NCI-H2171 treated with DMSO at 0.1 percent for 48 hours (cell line): Measurements from ENCODE around the gene CFAP157.
A peak's percentile ranks its signal among the peaks of the same experiment; 100 is the strongest.
"Not testable (repeated sequence)": the region's sequence is repeated elsewhere in the genome, so short reads cannot be mapped to it uniquely, and the experiment has no call there.

Experiments used
- DNase-seq: peaks from one replicate; lab custom pipeline; 2025; lab: John Stamatoyannopoulos, UW

Gene CFAP157

DNA sequence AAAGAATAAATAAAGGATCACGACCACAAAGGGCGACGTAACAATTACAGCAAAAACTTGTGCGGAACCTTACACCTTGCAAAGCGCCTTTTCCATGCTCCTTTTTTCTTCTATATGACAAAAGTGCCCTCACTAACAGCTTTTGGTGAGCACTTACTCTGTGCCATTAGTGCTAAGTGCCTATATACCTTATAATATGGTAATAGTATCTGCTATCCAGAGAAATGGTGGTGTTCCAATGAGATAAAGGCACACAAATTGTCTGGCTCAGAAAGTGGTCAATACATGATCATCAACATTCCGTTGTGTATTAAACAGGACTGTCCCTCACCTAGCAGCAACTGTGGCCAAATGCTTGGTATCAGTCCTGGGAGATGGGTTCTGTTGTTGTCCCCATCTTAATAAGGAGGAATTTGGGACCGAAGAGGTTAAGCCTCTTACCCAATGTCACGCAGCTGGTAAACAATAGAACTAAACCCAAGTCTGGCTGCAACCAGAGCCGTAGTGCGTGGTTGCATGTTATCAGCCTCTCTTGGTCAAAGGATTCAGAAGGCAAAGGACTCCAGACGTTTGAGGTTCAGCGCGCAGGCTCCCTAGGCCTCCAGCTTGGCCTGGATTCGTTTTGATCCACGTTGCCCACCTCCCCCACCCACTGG, 28.9 kb downstream of the CFAP157 start:
- no peak for DNase-seq

DNA sequence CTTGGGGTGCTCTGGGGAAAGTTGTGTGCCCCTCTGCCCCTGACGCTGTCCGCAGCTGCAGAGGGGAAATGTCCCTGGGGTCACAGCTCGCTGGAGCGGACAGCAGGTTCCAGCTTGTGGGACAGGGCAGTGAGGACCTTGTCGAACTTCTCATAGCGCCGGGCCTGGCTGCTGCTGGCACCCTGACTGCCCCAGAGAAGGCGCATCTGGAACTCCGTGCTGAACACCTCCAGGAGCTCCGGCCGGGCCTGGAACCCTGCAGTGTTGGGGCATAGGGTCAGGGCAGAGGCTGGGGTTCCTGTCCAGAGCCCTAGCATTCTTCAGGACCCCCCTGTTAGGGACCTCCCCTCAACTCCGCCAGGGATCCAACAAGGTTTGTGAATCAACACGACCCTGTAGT, 31.9 kb downstream of the CFAP157 start:
- no peak for DNase-seq

DNA sequence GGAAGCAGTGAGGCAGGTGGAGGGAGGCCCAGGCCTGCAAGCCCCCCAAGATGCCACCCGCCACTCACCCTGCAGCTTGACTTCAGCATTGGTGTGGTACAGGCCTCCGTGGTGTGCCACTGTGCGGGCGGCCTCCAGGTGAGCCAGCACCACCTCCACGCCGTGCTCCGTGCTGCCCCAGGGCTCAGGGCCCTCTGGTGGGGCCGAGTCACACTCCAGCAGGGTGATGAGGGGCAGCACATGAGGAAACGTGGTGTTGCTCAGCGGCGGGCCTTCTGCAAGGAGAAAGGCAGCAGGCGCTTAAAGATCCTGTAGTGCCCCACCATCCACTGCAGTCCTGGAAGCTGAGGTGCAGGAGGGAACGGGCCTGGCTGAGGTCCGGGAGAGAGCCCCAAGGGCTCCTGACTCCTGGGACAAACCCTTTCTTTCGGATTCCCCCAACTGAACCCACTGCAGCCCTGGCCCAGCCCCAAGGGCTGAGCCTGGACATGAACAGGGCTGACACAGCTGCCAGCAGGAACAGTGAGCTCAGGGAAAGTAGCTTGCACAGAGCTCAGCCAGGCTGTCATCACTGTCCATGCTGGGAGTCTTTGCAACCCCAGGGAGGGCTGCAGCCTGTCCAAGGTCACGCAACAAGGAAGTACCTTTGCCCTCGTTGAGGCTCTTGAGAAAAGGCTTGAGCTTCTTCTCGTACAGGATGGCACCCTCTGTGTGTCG, 33.0 kb downstream of the CFAP157 start:
- no peak for DNase-seq

DNA sequence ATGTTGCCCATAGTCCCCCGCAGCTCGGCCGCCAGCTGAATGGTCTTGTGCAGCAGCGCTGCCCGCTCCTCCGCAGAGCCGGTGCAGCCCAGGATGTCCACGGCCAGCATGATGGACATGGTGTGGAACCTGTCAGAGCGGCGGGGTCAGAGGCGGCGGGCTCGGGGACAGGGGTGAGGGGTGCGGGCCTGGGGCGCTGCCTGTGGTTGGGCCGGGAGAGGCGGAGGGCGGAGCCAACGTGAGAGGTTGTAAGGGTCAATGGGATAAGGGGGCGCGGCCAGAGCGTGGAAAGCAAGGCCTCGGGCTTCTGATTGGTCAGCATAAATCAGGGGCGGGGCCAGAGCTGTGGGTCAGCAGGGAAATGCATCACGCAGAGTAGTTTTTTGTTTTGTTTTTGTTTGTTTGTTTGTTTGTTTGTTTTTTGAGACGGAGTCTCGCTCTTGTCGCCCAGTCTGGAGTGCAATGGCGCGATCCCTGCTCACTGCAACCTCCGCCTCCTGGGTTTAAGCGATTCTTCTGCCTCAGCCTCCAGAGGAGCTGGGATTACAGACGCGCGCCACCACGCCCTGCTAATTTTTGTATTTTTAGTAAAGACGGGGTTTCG, 35.1 kb downstream of the CFAP157 start:
- DNase-seq, result no peak

DNA sequence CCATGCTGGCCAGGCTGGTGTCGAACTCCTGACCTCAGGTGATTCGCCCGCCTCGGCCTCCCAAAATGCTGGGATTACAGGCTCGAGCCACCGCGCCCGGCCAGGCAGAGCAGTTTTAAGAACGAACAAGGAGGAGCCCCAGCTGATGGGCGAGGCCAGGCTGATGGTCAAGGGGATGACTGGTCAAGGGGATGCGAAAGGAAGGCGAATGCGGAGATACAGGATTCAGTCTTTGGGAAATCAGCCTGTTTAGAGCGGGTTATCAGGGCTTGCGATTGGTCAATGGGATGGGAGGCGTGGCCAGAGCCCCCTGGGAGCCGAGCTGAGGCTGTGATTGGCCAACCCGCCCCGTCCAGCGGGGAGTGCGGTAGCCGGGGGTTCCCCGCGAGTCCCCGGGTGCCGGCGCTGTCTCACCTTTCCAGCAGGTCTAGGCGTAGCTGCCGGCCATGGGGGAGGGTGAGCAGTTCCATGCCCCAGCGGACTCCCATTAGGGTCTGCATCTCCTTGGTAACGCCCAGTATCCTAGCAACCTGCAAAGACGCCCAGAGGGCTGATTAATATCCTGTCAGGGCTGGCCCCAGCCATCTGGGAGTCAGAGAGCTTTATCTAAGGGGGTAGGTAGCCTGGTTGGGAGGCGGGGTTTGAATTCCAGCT, 35.8 kb downstream of the CFAP157 start:
- DNase-seq, result peak; percentile 100

DNA sequence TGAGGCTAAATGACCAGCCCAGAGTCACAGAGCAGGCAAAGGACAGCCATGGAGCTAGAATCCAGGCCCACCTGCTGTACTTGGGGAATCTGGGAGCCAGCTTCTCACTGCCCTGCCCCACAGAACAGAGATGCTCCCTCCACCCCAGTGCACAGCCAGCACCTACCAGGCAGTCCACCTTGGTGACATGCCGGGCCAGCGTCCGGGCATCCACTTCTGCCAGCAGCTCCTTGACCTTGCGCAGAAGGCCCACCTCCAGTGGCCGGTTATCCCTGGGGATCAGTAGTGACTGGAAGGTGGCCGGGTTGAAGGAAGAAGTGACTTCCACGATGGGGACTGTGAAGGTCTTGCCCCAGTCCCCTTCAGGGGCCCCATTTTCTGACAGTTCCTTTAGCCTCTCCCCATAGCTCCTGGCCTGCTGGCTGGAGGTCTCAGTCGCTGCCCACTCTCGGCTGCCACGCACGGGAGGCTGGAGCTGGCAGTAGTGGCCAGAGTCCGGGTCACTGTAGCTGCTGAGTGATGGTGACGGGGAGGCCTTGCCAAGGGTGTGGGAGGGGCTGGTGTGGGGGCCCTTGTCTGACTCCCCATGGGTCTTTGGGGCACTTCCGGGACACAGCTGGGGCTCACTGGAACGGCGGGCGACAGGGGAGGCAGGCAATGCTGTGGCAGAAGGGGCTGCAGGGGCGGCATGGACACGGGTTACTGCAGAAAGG, 37.8 kb downstream of the CFAP157 start:
- DNase-seq, result no peak

DNA sequence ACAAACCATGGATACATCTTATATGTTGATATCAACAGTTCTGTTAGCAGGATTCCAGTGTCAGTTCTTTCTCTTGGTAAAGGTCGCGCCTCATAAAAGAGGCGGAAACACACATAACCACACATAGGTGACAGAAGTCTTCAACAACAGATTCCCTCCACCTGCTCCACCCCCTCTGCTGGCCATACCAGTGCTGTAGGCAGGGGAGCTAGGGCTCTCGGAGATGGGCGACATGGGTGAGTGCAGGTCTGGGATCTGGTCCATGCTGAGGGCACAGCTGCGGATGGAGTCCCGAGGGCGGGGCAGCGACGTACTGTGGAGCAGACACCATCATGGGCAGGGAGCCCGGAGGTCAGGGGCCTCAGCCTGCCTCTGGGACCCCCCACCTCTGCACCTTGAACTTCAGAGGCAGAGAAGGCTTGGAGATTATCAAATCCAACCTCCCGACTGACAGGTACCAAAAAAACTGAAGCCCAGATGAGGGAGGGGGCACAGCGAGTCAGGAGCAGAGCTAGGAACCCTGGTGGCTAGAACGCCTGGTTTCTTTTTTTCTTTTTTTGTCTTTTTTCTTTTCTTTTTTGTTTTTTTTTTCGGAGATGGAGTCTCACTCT, 40.3 kb downstream of the CFAP157 start:
- DNase-seq, result no peak

DNA sequence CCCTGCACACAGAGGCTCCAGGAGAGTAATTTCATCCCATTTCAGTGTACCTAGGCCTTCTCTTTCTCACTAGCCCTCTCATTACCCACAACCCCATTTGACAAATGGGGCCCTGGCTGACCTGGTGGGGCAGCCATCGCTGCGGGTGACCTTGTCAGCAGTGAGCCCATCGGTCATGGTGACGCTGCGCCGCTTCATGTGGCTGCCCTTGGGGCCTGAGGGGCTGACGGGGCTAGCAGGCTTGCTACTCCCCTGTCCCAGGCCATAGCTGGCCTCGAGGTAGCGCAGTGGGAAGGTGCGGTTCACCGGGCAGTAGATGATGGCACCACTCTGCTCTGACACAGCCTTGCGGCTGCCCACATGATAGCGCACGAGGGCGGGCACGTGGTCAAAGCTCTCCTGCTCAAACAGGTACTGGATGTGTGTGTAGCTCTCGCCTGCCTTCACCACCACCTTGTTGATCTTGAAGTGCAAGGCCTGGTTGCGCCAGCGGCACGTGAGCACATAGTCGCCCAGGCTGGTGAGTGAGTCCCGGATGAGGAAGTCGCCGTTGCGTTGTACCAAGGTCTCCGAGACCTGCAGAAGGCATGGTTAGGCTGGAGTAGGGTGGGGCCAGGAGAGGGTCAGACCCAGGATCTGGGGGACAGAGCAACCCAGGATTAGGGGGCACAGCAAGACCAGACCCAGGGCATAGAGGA, 42.5 kb downstream of the CFAP157 start:
- no peak for DNase-seq

DNA sequence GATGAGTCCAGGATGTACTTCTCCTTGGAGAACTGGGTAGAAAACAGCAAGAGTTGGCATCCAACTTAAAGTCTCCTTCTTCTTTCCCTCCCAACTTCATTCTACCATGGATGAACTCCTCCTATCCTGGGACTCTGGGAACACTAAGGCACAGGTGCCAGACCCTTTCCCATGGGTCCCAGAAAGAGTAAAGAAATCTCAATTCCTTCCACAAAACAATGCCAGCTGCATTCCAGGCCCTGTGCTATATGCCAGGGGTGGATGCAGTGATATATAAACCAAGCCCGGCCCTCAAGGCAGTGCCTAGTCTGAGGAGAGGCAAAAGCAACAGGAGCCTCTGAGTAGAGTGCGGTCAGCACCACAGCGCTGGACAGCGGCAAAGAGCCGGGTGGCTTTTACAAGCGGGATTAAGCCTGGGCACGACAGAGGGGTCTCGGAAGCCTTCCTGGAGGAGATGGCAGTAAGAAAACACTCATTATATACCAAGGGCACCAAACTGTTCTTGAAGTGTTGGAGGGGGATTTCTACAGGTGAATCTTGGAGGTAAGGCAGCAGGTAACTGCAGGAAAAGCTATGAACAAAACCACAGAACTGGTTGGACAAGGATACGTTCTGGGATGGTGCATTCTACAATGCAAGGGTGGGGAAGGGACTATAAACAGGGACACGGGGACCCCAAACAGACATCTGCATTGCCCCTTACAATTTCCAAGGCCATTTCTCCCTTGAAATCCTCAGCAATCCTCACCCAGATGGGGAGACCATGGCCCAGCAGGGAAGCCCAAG, 44.7 kb downstream of the CFAP157 start:
- no peak for DNase-seq

DNA sequence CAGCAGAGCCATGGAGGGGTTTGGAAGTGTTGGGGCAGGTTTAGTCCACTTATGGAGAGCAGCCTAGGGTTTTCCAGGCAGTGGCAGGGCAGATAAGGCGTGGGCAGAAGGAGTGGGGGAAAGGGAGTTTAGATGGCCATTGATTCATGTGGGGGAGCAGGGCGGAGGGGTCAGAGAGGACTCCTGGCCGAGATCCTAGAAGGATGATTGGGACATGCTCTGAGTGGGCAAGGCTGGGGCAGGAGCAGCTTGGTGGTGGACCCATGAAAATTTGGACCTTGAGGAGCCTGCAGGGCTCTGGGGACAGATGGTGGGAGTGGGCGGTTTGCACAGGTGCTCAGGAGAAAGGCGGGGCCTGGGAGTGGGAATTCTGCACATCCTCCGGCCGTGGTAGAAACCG, 46.4 kb downstream of the CFAP157 start:
- DNase-seq, result no peak

DNA sequence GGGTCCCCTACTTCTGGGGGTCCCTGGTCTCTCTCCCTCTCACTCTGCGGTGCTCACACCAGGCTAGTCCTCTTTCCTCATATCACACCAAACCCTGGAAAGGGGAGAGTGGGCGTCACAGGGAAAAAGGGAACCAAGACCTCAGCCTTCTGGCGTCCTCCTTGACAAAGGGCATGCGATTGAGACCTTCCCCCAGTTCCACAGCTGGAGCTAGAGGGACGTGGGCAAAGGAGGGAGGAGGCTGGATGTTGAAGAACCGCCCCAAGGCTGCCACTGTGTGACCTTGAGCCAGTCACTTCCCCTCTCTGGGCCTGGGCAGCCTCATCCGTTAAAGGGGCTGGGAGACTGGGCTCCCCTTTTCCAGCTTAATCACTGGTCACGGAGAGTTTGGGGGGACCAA, 46.8 kb downstream of the CFAP157 start:
- DNase-seq, result no peak

DNA sequence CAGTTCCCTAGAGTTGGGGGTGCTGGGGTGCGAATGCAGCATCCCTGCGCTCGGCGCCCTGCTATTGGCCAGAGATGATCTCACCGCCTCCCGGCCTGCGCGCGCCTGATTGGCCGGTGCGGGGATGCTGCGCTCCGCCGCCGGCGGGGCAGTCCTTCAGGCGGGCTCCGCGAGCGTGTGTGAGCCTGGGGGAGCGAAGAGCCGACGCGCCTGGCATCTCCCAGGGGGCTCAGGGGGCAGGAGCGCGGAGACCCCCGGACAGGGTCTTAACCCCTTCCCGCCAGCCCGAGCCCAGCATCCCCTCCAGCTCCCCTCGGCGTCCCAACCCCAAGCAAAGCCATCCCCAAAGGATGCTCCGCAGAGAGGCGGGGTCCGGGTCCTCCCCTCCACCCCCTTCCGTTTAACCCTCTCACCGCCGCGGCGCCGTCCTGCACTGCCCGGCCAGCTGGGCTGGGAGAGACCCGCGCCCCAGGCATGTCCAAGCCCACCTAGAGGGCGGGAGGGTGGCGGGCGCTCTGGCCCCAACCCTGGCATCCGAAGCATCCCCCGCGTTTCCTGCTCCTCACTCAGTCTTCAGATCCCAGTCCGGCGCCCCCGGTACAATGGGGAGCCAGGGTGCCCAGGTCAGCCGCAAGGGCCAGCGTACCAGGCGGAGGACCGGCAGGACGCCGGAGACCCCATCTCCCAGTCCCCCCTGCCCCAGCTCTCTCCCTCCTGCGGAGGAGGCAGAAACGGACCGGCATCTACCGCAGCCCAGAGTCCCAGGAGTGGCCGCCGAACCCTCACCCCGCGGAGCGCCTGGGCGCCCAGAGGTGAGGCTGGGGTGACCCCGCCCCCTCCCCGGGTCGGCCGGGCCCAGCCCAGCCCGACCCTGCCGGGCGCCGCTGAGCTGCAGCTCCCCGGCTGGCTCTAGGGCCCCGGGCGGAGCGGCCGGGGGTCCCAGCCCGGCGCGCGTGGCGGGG, 47.6 kb downstream of the CFAP157 start:
- peak; percentile 80 for DNase-seq

DNA sequence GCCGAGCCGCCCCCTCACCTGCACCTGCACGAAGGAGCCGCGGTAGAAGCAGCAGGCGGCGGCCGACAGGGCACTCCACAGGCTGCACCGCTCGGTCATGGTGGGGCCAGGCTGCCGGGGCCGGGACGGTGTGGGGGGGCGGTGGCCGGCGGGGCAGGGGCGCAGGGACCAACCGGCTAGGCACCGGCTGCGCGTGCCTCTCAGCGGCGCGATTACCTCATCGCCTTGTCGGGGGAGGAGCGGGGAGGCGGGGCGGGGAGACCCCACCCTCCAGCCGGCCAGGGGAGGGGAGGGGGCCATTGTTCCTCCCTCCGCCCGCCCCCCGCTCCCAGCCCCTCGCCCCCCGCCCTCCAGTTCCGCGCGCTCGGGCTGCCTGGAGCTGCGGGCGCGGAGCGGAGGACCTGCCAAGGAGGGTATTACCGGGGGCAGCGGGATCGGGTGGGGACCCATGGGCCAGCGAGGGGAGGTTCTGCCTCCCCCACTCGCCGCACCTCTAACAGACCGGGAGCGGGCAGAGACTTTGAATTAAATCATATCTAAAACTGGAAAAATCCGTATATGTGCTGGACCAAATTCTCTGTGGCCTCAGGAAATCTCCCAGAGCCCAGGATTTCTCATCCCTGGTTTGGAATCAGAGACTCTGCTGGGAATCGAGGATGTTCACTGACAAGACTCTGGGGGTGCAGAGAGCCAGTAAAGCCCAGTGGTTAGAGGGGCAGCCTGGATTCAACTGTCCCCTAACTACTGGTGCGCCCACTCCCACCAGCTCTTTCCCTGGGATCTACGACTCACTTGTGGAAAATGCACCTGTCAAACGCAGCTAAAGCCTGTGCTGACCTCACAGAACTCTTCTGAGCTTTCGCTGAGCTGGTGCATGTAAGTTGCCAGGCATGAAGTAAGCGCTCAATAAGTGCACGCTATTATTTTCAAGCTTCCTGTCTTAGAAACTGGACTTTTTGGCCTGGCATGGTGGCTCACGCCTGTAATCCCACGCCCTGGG, 48.6 kb downstream of the CFAP157 start:
- peak; percentile 77 for DNase-seq

DNA sequence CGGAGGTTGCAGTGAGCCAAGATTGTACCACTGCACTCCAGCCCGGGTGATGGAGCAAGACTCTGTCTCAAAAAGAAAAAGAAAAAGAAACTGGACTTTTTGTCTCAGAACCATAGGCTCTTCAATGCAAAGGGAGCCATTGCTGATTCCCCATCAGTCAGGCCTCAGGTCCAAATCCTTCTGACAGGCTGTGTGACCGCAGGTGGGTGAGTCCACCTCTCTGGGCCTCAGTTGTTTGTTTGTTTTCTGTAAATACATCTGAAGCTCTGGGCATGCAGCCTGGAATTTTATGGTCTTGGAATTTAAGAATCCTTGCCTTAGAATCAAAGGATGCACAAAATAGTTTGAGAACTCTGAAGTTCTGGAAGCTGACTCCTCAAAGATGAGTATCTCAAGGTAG, 49.4 kb downstream of the CFAP157 start:
- DNase-seq, result no peak

DNA sequence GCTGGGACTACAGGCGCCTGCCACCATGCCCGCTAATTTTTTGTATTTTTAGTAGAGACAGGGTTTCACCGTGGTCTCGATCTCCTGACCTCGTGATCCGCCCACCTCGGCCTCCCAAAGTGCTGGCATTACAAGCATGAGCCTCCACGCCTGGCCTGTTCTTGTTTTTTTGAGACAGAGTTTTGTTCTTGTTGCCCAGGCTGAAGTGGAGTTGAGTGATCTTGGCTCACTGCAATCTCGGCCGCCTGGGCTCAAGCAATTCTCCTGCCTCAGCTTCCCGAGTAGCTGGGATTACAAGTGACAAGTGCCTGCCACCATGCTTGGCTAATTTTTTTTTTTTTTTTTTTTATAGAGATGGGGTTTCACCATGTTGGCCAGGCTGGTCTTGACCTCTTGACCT, 50.0 kb downstream of the CFAP157 start:
- not testable (repeated sequence) for DNase-seq

DNA sequence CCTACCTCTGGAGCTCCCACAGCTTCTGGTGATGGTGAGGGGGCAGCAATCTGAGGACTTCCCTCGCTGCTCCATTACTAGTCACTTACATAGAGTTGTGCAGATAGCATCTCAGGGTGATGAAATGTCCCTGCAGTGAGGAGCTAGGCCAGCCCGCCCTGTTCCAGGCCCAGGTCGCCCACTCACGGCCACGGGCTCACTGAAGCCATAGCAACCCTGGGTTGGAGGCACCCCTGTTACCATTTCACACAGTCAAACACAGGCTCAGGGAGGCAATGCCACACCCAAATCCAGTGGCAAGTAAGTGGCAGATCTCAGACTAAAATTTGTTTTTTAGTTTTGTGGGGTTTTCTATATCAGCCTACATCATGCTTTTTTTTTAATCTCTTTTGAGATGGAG, 52.1 kb downstream of the CFAP157 start:
- no peak for DNase-seq

DNA sequence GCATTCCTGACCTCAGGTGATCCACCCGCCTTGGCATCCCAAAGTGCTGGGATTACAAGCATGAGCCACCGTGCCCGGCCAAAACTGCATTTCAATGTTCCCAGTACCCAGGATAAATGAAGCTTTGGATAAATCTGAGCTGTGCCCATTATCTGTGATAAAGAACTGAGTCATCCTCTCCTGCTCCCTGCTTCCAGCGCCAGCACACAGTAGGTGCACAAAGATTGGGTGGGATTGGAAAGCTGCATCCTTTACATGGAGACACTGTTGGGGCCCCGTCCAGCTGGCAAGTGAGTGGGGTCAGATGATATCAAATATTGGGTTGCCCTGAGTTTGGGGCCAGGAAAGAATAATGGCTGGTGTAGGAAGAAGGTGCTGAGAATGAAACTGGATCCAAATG, 54.3 kb downstream of the CFAP157 start:
- no peak for DNase-seq

DNA sequence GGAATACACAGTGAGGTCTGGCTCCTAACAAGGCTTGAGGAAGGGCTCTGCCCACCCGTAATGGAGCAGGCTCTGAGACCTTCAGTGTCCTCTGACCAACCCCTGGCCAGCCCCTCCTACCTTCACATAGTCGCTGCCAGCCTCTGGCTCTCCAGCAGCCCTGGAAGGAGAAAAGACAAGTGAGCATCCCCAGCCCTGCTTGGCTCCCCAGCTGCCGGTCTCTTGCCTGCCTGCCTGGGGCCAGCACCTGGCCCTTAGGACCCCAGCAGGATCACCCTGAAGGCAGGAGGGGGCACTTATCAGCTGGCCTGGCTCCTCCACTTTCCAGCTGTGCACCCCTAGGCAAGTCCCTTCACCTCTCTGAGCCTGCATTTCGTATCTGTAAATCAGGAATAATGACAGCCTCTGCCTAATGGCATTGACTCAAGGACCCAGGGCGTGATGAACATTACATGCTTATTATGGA, 54.7 kb downstream of the CFAP157 start:
- peak; percentile 36 for DNase-seq
